NCI-H187 (cell line): ENCODE results near the gene UNC79.
"Not testable (repeated sequence)": the region's sequence is repeated elsewhere in the genome, so short reads cannot be mapped to it uniquely, and the experiment has no call there.

ENCODE experiments used
- DNase-seq, 2 experiments: peaks; one replicate each; lab custom pipeline; 2025; lab: John Stamatoyannopoulos, UW

UNC79 gene

DNA sequence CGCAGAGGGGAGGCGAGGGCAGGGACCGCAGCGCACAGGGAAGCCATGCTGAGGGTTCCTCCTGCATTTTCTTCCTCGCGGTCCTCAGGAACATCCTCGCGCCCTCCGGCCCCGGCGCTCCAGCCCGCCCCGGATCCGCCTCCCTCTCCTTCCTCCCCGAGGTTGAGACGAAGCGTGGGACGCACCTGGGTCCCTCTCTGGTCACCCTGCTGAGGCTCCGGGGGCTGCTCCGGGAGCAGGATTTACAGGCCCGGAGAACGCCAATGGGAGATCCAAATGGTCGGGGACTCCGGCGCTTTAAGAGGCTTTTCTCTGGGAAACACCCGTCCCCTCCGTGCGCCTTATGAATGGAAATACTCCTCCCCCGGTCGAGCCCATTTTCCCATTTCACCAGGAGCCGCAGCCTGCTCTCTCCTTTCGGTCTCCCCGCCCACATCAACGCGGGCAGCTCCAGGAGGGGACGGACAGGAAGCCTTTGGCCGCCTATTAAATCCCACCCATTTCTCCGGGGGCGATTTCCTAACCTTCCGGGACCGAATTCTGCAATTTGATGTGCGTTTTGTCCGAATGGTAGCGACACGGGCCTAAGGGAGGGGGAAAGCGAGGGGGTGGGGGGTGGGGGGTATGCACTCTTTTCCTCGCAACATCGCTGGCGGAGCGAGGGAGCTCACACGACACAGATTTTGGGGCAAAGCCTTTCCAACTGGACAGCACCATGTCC is at the start of gene UNC79:
TSS of gene UNC79 (plus strand) at position 625 of the 721 bp plus-strand sequence. CDS start at position 716, 91 bp downstream.
- peak; percentile 83 to 88 for DNase-seq

GRCh38 chr14:93381644-93382043 is 49.1 kb upstream of the UNC79 start:
- no peak for DNase-seq

DNA sequence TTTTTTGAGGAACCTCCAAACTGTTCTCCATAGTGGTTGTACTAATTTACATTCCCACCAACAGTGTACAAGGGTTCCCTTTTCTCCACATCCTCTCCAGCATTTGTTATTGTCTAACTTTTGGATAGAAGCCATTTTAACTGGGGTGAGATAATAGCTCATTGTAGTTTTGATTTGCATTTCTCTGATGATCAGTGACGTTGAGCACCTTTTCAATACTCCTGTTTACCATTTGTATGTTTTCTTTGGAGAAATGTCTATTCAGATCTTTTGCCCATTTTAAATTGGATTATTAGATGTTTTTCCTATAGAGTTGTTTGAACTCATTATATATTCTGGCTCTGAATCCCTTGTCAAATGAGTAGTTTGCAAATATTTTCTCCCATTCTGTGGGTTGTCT is 46.5 kb upstream of the UNC79 start:
- not testable (repeated sequence) for DNase-seq

GRCh38 chr14:93395231-93395630 is 35.5 kb upstream of the UNC79 start:
- DNase-seq = no peak

DNA sequence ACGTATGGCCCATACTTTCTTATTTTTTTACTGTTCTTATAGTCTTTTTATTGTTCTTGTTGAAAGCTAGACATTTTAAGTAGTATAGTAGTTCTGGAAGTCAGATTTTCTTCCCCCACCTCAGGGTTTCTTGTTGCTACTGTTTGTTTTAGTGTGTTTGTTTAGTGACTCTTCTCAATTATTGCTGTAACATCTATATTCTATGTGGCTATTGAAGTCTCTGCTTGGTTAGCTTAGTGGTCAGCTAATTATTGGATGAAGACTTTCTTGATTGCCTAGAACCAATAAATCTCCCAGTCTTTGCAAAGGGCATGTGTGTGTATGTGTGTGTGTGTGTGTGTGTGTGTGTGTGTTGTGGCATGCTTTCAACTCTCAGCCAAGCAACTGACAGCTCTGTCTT is 34.3 kb upstream of the UNC79 start:
- no peak for DNase-seq

DNA sequence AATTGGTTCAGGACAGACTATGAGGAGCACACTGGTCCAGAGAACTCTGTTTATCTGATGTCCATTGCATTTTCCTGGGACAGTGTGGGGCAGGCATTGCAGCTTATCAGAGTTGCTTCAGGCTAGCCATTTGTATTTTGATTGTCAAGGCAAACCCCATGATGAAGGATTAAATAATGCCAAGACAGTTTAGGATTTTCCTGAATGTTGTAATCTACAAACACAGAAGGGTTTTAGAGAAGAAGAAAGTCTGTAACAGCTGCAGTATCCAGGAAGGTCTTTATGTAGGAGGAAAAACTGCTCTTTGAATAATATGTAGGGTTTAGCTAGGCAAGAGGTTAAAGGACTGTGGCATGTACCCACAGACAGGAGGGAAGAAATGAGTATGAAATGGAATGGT is 32.2 kb upstream of the UNC79 start:
- no peak for DNase-seq

DNA sequence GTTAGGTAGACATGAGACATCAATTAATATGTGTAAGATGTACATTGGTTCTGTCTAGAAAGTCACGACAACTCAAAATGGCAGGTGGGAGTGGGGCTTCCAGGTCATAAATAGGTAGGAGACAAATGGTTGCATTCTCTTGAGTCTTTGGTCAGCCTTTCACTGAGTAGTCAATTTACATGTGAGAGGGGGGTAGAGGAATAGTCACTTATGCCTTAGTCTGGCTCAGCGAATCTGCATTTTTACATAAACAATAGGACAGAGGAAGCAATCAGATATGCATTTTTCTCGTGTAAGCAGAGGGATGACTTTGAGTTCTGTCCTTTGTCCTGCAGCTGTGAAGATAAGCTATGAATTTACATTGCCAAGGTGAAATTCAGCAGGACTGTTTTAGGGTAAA is 27.8 kb upstream of the UNC79 start:
- no peak for DNase-seq

GRCh38 chr14:93410021-93410420 is 20.7 kb upstream of the UNC79 start:
- no peak for DNase-seq

- no peak for DNase-seq
Observed at GRCh38 chr14:93410893-93411292, 19.8 kb upstream of the UNC79 start.

GRCh38 chr14:93425136-93425535 is 5.6 kb upstream of the UNC79 start:
- DNase-seq = not testable (repeated sequence)

DNA sequence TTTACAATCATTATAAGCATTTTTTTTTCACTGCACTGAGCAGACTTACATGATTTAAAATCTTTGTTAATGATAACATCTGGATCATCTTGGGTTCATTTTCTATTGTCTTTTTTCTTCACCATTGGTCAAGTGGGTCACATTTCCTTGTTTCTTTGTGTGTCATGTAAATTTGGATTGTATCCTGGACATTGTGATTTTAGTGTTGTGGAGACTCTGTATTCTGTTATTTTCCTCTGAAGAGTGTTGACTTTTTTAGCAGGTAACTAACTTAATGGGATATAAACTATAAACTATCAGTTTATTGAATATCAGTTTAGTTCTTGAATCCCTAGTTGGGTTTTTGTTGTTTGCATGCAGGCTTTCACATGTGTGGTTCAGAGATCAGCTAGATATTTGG is 4.0 kb upstream of the UNC79 start:
- no peak for DNase-seq

DNA sequence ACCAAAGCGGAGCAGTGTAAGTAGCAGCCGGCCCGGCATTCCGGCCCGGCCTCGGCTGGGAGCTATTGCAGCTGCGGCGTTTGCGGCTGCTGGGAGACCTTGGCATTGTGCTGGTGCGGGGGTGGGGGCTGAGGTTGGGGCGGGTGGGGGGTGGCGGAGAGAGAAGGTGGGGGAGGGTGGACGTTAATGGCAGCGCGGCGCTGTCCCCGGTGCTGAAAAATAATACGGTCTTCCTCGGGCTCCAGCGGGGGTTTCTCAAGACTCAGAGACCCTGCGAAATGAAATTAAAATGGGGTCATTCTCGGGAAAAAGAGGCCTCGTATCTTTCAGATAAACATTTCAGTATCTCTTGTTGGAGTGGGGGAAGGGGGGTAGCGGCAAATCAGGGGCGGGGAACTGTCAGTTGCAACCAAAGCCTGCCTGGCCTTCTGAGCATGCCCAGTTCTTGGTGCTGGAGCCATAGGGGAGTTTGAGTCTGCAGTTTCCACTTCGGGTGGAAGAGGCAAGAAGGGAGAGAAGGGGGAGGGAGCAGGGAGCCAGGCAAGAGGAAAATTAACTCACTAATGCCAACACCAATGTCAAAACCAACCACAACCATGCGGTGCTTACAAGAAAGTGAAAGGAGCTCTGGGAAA is 414 bp downstream of the UNC79 start:
- peak; percentile 68 to 78 for DNase-seq

DNA sequence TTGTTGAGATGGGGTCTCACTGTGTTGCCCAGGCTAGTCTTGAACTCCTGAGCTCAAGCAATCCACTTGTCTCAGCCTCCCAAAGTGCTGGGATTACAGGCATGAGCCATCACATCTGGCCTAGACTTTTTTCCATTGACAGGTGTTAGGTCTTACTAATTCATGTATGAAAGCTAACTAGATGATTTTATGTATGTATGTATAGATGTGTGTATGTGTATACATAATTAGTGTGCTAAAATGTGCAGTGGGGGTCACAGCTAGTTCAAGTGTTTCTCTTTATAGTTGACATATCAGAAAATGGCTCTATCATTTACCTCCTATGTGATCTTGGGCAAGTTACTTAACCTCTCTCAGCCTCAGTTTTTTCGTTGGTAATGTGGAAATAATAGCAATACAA is 23.5 kb downstream of the UNC79 start:
- no peak for DNase-seq

GRCh38 chr14:93456356-93456755 is 25.6 kb downstream of the UNC79 start:
- no peak for DNase-seq

GRCh38 chr14:93458234-93458633 is 27.5 kb downstream of the UNC79 start:
- no peak for DNase-seq

GRCh38 chr14:93462479-93462878 is 31.7 kb downstream of the UNC79 start:
- no peak for DNase-seq

- DNase-seq = no peak
Observed at GRCh38 chr14:93464271-93464670, 33.5 kb downstream of the UNC79 start.

- DNase-seq = no peak
Observed at GRCh38 chr14:93475471-93475870, 44.7 kb downstream of the UNC79 start.

DNA sequence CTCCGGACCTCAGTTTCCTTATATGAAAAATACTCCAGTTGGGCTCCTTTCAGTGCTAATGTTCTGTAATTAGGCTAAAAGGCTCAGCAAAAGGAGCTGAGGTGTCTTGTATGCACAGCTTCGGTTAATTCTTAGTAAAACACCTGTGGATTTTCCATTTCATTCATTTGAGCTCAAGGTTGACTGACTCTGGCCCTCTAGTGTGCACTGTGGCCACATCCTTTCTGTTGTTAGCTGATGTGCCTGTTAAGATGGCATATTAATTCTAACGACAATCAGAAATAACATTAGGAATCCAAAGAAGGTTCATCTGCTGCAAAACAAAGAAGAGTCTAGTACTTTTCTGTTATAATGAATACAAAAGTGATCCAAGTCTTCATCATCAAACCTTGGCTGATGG is 45.6 kb downstream of the UNC79 start:
- no peak for DNase-seq

DNA sequence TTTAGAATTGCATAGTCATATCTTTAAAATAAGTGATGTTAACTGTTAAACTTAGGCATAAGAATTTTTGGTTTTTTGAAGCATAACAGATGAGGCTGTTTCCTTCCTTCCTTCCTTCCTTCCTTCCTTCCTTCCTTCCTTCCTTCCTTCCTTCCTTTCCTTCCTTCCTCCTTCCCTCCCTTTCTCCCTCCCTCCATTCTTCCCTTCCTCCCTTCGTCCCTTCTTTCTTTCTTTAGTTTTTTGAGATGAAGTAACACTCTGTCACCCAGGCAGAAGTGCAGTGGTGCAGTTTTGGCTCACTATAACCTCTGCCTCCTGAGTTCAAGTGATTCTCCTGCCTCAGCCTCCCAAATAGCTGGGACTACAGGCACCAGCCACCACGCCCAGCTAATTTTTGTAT is 48.3 kb downstream of the UNC79 start:
- not testable (repeated sequence) for DNase-seq

DNA sequence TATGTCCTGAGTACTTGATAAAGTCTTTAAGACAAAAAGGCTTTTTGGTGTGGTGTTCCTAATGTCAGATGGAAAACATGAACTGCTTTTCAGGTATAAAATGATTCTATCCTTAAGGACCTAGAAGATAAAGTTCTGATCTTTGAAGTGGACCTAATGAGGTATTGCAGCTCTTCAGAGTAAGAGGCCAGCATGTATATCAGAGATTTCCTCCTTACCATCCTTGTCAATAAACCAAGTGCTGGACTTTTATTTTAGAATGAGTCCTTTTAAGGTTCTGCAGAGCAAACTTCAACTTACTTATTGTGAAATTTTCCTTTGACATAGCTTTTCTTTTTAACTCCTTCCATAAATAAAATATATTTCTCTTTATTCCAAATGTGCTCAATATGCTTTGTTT is 50.1 kb downstream of the UNC79 start:
- DNase-seq = no peak

GRCh38 chr14:93481758-93482157 is 51.0 kb downstream of the UNC79 start:
- no peak for DNase-seq

DNA sequence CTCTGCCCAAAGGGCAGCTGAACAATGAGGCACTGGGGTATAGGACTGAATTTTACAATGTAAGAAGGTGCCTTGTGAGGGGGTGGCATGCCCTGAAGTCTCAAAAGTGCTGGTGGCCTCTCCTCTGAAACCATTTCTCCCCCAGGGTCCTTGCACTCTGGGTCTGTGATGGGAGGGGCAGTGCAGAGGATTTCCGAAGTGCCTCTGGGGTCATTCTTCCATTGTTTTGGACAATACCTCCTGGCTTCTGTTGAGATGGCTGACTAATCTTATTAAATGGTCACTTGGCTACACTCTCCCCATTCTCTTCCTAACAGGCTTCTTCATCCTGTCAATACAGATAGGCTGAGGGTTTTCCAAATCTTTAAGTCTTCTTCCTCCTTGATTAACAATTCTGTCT is 59.3 kb downstream of the UNC79 start:
- DNase-seq = no peak

- no peak for DNase-seq
Observed at GRCh38 chr14:93493054-93493453, 62.3 kb downstream of the UNC79 start.
